ENCODE data around the gene CORO7.
"Not testable (repeated sequence)": the region's sequence is repeated elsewhere in the genome, so short reads cannot be mapped to it uniquely, and the experiment has no call there.

CORO7 gene

GRCh38 chr16:4350787-4351659, 65.4 kb downstream of the CORO7 start, which contains the start of gene PAM16:
TSS of gene PAM16 (minus strand) at chr16:4351321. CDS start at chr16:4351234, 87 bp downstream.
- peak; percentile 98 for DNase-seq

- no peak for DNase-seq
These were observed 66.0 kb downstream of the CORO7 start for GRCh38 chr16:4350365-4350786.

- DNase-seq: no peak
These were observed 67.1 kb downstream of the CORO7 start for GRCh38 chr16:4349332-4349731.

GRCh38 chr16:4347765-4348509, 68.5 kb downstream of the CORO7 start:
- no peak for DNase-seq

GRCh38 chr16:4347010-4347409, 69.4 kb downstream of the CORO7 start:
- DNase-seq: no peak

- no peak for DNase-seq
These were observed 70.3 kb downstream of the CORO7 start for GRCh38 chr16:4345836-4346781.

- no peak for DNase-seq
These were observed 71.2 kb downstream of the CORO7 start for GRCh38 chr16:4344983-4345835.

GRCh38 chr16:4344300-4344982, 72.0 kb downstream of the CORO7 start:
- DNase-seq: not testable (repeated sequence)

GRCh38 chr16:4342866-4343744, 73.3 kb downstream of the CORO7 start:
- DNase-seq: no peak

- DNase-seq: no peak
These were observed 75.1 kb downstream of the CORO7 start for GRCh38 chr16:4341250-4341649.

GRCh38 chr16:4340443-4340842, 76.0 kb downstream of the CORO7 start:
- DNase-seq: no peak

- no peak for DNase-seq
These were observed 76.5 kb downstream of the CORO7 start for GRCh38 chr16:4339909-4340308.

- no peak for DNase-seq
These were observed 76.9 kb downstream of the CORO7 start for GRCh38 chr16:4339455-4339854.

- DNase-seq: no peak
These were observed 77.6 kb downstream of the CORO7 start for GRCh38 chr16:4338712-4339299.

- no peak for DNase-seq
These were observed 78.2 kb downstream of the CORO7 start for GRCh38 chr16:4338125-4338582.

GRCh38 chr16:4337540-4338088, 78.8 kb downstream of the CORO7 start:
- DNase-seq: no peak

GRCh38 chr16:4336701-4337539, 79.5 kb downstream of the CORO7 start:
- no peak for DNase-seq
